ENCODE data around the gene EIF2S1.

GRCh38 chr14:67424539-67424938 lies 64.4 kb downstream of the EIF2S1 start:
- TF ChIP-seq POLR2A (IDR thresholded peaks at IDR 0.05) (no peak), CTCF (IDR thresholded peaks at IDR 0.05) (no peak)

Data from Peyer's patch (tissue), 4 donors.